Parathyroid adenoma (tissue), 2 donors: ENCODE data around the gene MBTD1.

Source experiments
- H2AFZ ChIP-seq: fragments of 300-600 bp; sonication (generic); one replicate; pipeline ENCODE4 v1.7.0; 2017; ENCODE audit warnings: antibody characterized with exemption, mild to moderate bottlenecking
- H3K27ac ChIP-seq: fragments of 300-600 bp; sonication (generic); one replicate; pipeline ENCODE4 v1.7.0; 2017
- H3K27me3 ChIP-seq: fragments of 300-600 bp; sonication (generic); one replicate; pipeline ENCODE4 v1.7.0; 2017; ENCODE audit warnings: low read length; ENCODE audit not compliant: control insufficient read depth, insufficient read depth
- H3K36me3 ChIP-seq: fragments of 300-600 bp; sonication (generic); one replicate; pipeline ENCODE4 v1.7.0; 2017; ENCODE audit warnings: low read length; ENCODE audit not compliant: control insufficient read depth, insufficient read depth
- H3K4me1 ChIP-seq: fragments of 300-600 bp; sonication (generic); one replicate; pipeline ENCODE4 v1.7.0; 2017; ENCODE audit warnings: control low read depth
- H3K4me2 ChIP-seq: fragments of 300-600 bp; sonication (generic); one replicate; pipeline ENCODE4 v1.7.0; 2017; ENCODE audit warnings: low read length
- H3K4me3 ChIP-seq: fragments of 300-600 bp; sonication (generic); one replicate; pipeline ENCODE4 v1.7.0; 2017; ENCODE audit warnings: low read depth, low read length
- H3K79me2 ChIP-seq: fragments of 300-600 bp; sonication (generic); one replicate; pipeline ENCODE4 v1.7.0; 2017; ENCODE audit warnings: control low read depth
- H3K9ac ChIP-seq: fragments of 300-600 bp; sonication (generic); one replicate; pipeline ENCODE4 v1.7.0; 2017; ENCODE audit warnings: mild to moderate bottlenecking
- H3K9me3 ChIP-seq: fragments of 300-600 bp; sonication (generic); one replicate; pipeline ENCODE4 v1.7.0; 2017; ENCODE audit warnings: low read length; ENCODE audit not compliant: control insufficient read depth
- CTCF ChIP-seq: fragments of 300-600 bp; sonication (generic); IDR thresholded peaks from one replicate; pipeline ENCODE4 v1.7.0; 2017; ENCODE audit warnings: antibody characterized with exemption, mild to moderate bottlenecking
- donor health status: primary hyperparathyroidism.

The MBTD1 gene

DNA sequence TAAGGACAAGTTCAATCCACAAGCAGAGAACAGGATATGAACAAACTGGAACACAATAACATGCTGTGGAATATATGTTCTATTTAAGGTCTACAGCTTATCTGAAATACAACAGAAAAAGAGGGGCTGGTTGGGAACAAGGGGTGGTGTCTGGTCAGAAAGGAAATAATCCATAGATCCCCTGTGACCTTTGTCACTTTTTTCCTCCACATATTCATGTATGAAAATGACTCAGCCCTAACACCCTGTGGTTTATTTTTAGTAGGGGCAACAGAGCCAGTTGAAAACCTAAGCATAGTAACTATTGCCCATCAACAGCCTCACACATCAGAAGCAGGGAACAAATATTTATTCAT is 126.9 kb downstream of the MBTD1 start:
- no peak overlapping the region for H3K4me3 ChIP-seq
- no peaks in the 10 kb centered on the region for H3K27me3 ChIP-seq
- H3K9ac ChIP-seq = no peak overlapping the region
- no peaks in the 10 kb centered on the region for H3K36me3 ChIP-seq
- no peak overlapping the region for H3K27ac ChIP-seq
- H2AFZ ChIP-seq = no peak overlapping the region
- no peaks in the 10 kb centered on the region for H3K9me3 ChIP-seq
- H3K4me2 ChIP-seq = no peak overlapping the region
- no peaks in the 10 kb centered on the region for H3K79me2 ChIP-seq
- no peak for TF ChIP-seq CTCF
- no peaks in the 10 kb centered on the region for H3K4me1 ChIP-seq

GRCh38 chr17:51128076-51128475 is 131.8 kb downstream of the MBTD1 start:
- Histone ChIP-seq H3K4me3 (no peak overlapping the region), H3K36me3 (no peaks in the 10 kb centered on the region), H3K79me2 (no peaks in the 10 kb centered on the region), H3K4me2 (no peak overlapping the region), H2AFZ (no peak overlapping the region), H3K4me1 (no peaks in the 10 kb centered on the region), H3K27ac (no peak overlapping the region), H3K9ac (no peak overlapping the region), H3K27me3 (no peaks in the 10 kb centered on the region), H3K9me3 (no peaks in the 10 kb centered on the region)
- no peak for TF ChIP-seq CTCF
